HEK293 (cell line): ENCODE measurements around the gene NUP107.

Source experiments
- PRDM4 ChIP-seq: fragments of 450-650 bp; formaldehyde crosslinking; IDR thresholded peaks from 2 replicates; pipeline ENCODE4 v1.5.1; 2017; ENCODE audit warnings: missing biosample characterization, missing genetic modification characterization
- TCF7L2 ChIP-seq: IDR thresholded peaks from 2 replicates; pipeline ENCODE4 v1.6.1; 2011; ENCODE audit warnings: low read depth, mild to moderate bottlenecking, inconsistent platforms, low read length, moderate library complexity, borderline replicate concordance
- ZBTB1 ChIP-seq: fragments of 450-650 bp; formaldehyde crosslinking; IDR thresholded peaks from 2 replicates; pipeline ENCODE4 v1.5.1; 2016; ENCODE audit warnings: missing biosample characterization, missing genetic modification characterization
- ZNF37A ChIP-seq: fragments of 450-650 bp; IDR thresholded peaks from 2 replicates; pipeline ENCODE4 v1.5.1; 2018; ENCODE audit warnings: missing biosample characterization, missing genetic modification characterization
- ZNF518A ChIP-seq: fragments of 450-650 bp; formaldehyde crosslinking; conservative IDR thresholded peaks from 2 replicates; pipeline ENCODE4 v1.5.1; 2016; ENCODE audit warnings: low read depth, missing biosample characterization, missing genetic modification characterization

GRCh38 chr12:68646484-68646883, 40.3 kb upstream of the NUP107 start:
- TF ChIP-seq ZNF518A: no peak
- TF ChIP-seq PRDM4 (tag by site-specific recombination): no peak
- TF ChIP-seq ZBTB1 (tag by site-specific recombination): no peak
- TF ChIP-seq ZNF37A: no peak
- TF ChIP-seq TCF7L2: no peak
